Right lobe of liver (tissue), 4 donors: ENCODE data around the gene CDYL2.

Experiments used
- CTCF ChIP-seq, 4 donors: fragments of 200-600 bp in 3 of 4; fragments of 450-650 bp in 1 of 4; IDR thresholded peaks; one replicate each; pipeline versions ENCODE4 v1.5.1 to v1.8.0; 2016 to 2022; ENCODE audit warnings: antibody characterized with exemption in 4 of 4, mild to moderate bottlenecking in 2 of 4
- POLR2A ChIP-seq: fragments of 450-650 bp; IDR thresholded peaks from one replicate; pipeline ENCODE4 v1.6.1; 2017; ENCODE audit warnings: antibody characterized with exemption, mild to moderate bottlenecking
- donor health status: DM: no; HTN: no; CAD: no.
- donor health status: DM: no; HTN: no; CAD: no.
- donor health status: DM: no; HTN: yes; CAD: no.

GRCh38 chr16:80615735-80616134 is 188.7 kb downstream of the CDYL2 start:
- TF ChIP-seq POLR2A, result no peak
- no peak for TF ChIP-seq CTCF (IDR thresholded peaks at IDR 0.05)
